Liver (tissue), 10 donors: ENCODE data around the gene PPOX. TPM values are rescaled to one million over a fixed set of nuclear protein-coding genes. Genes with fewer than 3 reads are reported as not detected.
A peak's percentile ranks its signal among the peaks of the same experiment; 100 is the strongest.

Source experiments
- DNase-seq: peaks from one replicate; pipeline ENCODE4 v3.0.0-alpha.2; 2017; ENCODE audit warnings: low spot score
- H3K27ac ChIP-seq, 2 donors: one replicate each; pipeline ENCODE4 v1.7.0; 2013; ENCODE audit warnings: inconsistent platforms in 2 of 2, low read length in 2 of 2, control low read depth in 1 of 2, low read depth in 1 of 2, mild to moderate bottlenecking in 1 of 2
- H3K27me3 ChIP-seq, 4 donors: one replicate each; pipeline versions ENCODE4 v1.6.1 to v1.7.0; 2013; ENCODE audit warnings: low read length in 3 of 4, inconsistent platforms in 1 of 4, mild to moderate bottlenecking in 1 of 4, moderate library complexity in 1 of 4; ENCODE audit not compliant: control insufficient read depth in 4 of 4, insufficient read depth in 4 of 4
- H3K36me3 ChIP-seq, 4 donors: one replicate each; pipeline versions ENCODE4 v1.6.1 to v1.7.0; 2013; ENCODE audit warnings: low read length in 3 of 4, mild to moderate bottlenecking in 3 of 4, low read depth in 1 of 4, moderate library complexity in 1 of 4; ENCODE audit not compliant: control insufficient read depth in 4 of 4, insufficient read depth in 3 of 4
- H3K4me1 ChIP-seq, 4 donors: one replicate each; pipeline versions ENCODE4 v1.6.1 to v1.7.0; 2013; ENCODE audit warnings: low read length in 3 of 4, mild to moderate bottlenecking in 3 of 4, moderate library complexity in 1 of 4; ENCODE audit not compliant: control insufficient read depth in 4 of 4, insufficient read depth in 4 of 4
- H3K4me3 ChIP-seq, 3 donors: one replicate each; pipeline versions ENCODE4 v1.6.1 to v1.7.0; 2013; ENCODE audit warnings: low read length in 3 of 3, control low read depth in 1 of 3, low read depth in 1 of 3, mild to moderate bottlenecking in 1 of 3
- H3K9ac ChIP-seq, 2 donors: one replicate each; pipeline ENCODE4 v1.7.0; 2013; ENCODE audit warnings: low read length in 2 of 2, mild to moderate bottlenecking in 2 of 2, moderate library complexity in 2 of 2, control low read depth in 1 of 2, low read depth in 1 of 2
- H3K9me3 ChIP-seq, 4 donors: one replicate each; pipeline versions ENCODE4 v1.6.1 to v1.7.0; 2013; ENCODE audit warnings: low read length in 3 of 4; ENCODE audit not compliant: control insufficient read depth in 4 of 4
- ATF3 ChIP-seq: IDR thresholded peaks from 2 replicates; pipeline ENCODE4 v1.6.1; 2016; ENCODE audit warnings: antibody characterized with exemption
- EGR1 ChIP-seq, 2 donors: IDR thresholded peaks; 2 replicates each; pipeline ENCODE4 v1.6.1; 2016 to 2018; ENCODE audit warnings: antibody characterized with exemption in 2 of 2, low read depth in 2 of 2
- FOXA1 ChIP-seq: IDR thresholded peaks from 2 replicates; pipeline ENCODE4 v1.6.1; 2016; ENCODE audit warnings: antibody characterized with exemption
- GABPA ChIP-seq, 2 donors: IDR thresholded peaks in 1 of 2; conservative IDR thresholded peaks in 1 of 2; 2 replicates each; pipeline ENCODE4 v1.6.1; 2016; ENCODE audit warnings: antibody characterized with exemption in 2 of 2, mild to moderate bottlenecking in 1 of 2, moderate library complexity in 1 of 2
- HNF4A ChIP-seq, 2 donors: conservative IDR thresholded peaks; 2 replicates each; pipeline ENCODE4 v1.6.1; 2016; ENCODE audit warnings: antibody characterized with exemption in 2 of 2, mild to moderate bottlenecking in 2 of 2
- HNF4G ChIP-seq: IDR thresholded peaks from 2 replicates; pipeline ENCODE4 v1.6.1; 2016; ENCODE audit warnings: antibody characterized with exemption
- JUND ChIP-seq, 2 donors: IDR thresholded peaks; 2 replicates each; pipeline ENCODE4 v1.6.1; 2016; ENCODE audit warnings: antibody characterized with exemption in 2 of 2
- MAX ChIP-seq: IDR thresholded peaks from 2 replicates; pipeline ENCODE4 v1.6.1; 2016; ENCODE audit warnings: antibody characterized with exemption
- NR2F2 ChIP-seq: IDR thresholded peaks from 2 replicates; pipeline ENCODE4 v1.6.1; 2016; ENCODE audit warnings: antibody characterized with exemption
- RAD21 ChIP-seq, 2 donors: IDR thresholded peaks; 2 replicates each; pipeline ENCODE4 v1.6.1; 2016; ENCODE audit warnings: antibody characterized with exemption in 2 of 2, mild to moderate bottlenecking in 2 of 2
- REST ChIP-seq: IDR thresholded peaks from 2 replicates; pipeline ENCODE4 v1.6.1; 2016; ENCODE audit warnings: antibody characterized with exemption, mild to moderate bottlenecking
- RXRA ChIP-seq, 2 donors: IDR thresholded peaks; 2 replicates each; pipeline ENCODE4 v1.6.1; 2017 to 2018; ENCODE audit warnings: antibody characterized with exemption in 2 of 2, mild to moderate bottlenecking in 1 of 2
- TAF1 ChIP-seq: conservative IDR thresholded peaks from 2 replicates; pipeline ENCODE4 v1.6.1; 2016; ENCODE audit warnings: antibody characterized with exemption, mild to moderate bottlenecking
- WGBS: extraction: QIAGEN DNeasy Blood & Tissue Kit; methylation state at CpG from one replicate; pipeline ENCODE4 v1.1.7; 2013; 5-methylcytosine and 5-hydroxymethylcytosine counted together
- polyA plus RNA-seq, 2 donors: library from polyadenylated mRNA; stranded (reverse) in 1 of 2; unstranded in 1 of 2; fragments of 200-250 nt in 1 of 2; fragments of >200 nt in 1 of 2; fragmentation: Nextera tagmentation in 1 of 2; extraction: Ambion mirVana in 1 of 2; gene quantifications; one replicate each; pipeline versions ENCODE4 v1.2.1 to v1.2.3, GENCODE V29; 2013 to 2015
- small RNA-seq: library from RNA; depleted of rRNA; stranded (forward); fragments of <200 nt; gene quantifications from one replicate; pipeline ENCODE3, GENCODE V24; 2014
- total RNA-seq, 2 donors: library from RNA; depleted of rRNA; stranded (reverse); fragments of >200 nt; gene quantifications; one replicate each; pipeline ENCODE4 v1.2.3, GENCODE V29; 2014
- donor health status: healthy.
- donor health status: healthy.
- donor health status: healthy.
- donor health status: healthy.
- donor health status: healthy.

Gene PPOX
- total and polyA plus RNA-seq, 4 donors, result 6.2 to 106 (median 7.9) TPM

DNA sequence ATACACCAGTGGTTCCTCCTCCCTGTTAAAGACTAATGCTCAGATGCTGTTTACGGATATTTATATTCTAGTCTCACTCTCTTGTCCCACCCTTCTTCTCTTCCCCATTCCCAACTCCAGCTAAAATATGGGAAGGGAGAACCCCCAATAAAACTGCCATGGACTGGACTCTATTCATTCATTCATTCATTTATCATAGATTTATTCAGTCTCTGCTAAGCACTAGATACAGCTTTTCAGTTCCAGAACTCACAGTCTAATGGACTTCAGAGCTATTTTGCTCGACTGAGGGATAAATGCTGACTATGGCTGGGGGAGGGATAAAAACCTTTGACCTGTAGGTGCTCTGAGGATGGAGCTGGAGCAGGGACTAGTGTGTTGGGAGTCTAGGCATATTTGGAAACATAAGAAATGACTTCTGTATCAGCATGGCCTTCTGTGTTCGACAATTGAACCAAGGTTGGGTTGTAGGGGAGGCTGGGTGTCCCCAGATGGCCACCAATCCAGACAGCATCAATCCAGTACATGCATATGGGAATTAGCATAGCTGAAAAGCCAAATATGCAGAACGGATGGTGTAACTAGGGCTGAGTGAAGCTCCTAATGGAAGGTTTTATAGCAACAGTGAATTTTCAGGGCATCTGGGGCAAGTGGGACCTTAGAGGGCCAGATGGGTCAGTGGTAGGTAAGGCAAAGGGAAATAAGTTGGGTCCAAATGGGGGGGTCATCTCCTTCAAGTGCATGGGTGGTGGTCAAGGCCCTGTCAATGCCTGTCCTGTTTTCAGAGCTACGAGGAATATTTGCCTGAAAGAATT is 53.1 kb downstream of the PPOX start (continued):
- TF ChIP-seq RXRA (IDR thresholded peaks at IDR 0.05), result peak; percentile 26 to 56

GRCh38 chr1:161220002-161220401 is 53.8 kb downstream of the PPOX start:
- peaks cover 9 to 45% (median 25%) of the 10 kb centered on the region in 4 donors for H3K4me1 ChIP-seq
- no peaks in the 10 kb centered on the region for H3K9me3 ChIP-seq
- H3K27me3 ChIP-seq, result no peaks in the 10 kb centered on the region
- WGBS, result 38% methylated on average over 5 of the region's 5 CpGs
- no peak overlapping the region for H3K4me3 ChIP-seq
- H3K36me3 ChIP-seq, result peaks cover 0 to 6% (median 0%) of the 10 kb centered on the region in 4 donors
- no peak overlapping the region for H3K9ac ChIP-seq
- TF ChIP-seq RAD21 (IDR thresholded peaks at IDR 0.05) (no peak), FOXA1 (no peak), GABPA (IDR thresholded peaks at IDR 0.05 in 1 of 2, conservative IDR thresholded peaks at IDR 0.05 in 1 of 2) (no peak), TAF1 (no peak), EGR1 (IDR thresholded peaks at IDR 0.05; ENCODE audit: low read depth in 2 of 2) (no peak), MAX (no peak), REST (no peak), JUND (IDR thresholded peaks at IDR 0.05) (no peak), NR2F2 (no peak), HNF4A (conservative IDR thresholded peaks at IDR 0.05) (no peak), HNF4G (no peak), ATF3 (no peak)
- DNase-seq, result no peak
- peak overlapping the region; percentile 86 to 100 for H3K27ac ChIP-seq

Small RNAs within 50 kb of the gene (small RNA-seq; reads per million reads assigned to genes)
- gene RF01225, result not detected

Other genes starting within 250 kb of the PPOX start
- under 1 TPM in 1 of 2 donors, not detected in 1; 0.50 TPM for gene ITLN2, start 211.6 kb upstream of the PPOX start, total RNA-seq
- gene ITLN2, start 211.6 kb upstream of the PPOX start, polyA plus RNA-seq, result under 1 TPM in 1 of 2 donors, not detected in 1; 0.12 TPM
- gene F11R, start 145.3 kb upstream of the PPOX start, total RNA-seq, result 10 to 100 TPM; 45.9 to 80.4 TPM
- gene F11R, start 145.3 kb upstream of the PPOX start, polyA plus RNA-seq, result 10 to 100 TPM; 25.8 to 45.3 TPM
- gene TSTD1, start 127.5 kb upstream of the PPOX start, total RNA-seq, result 10 to 100 TPM; 10.9 to 23.6 TPM
- 10 to 100 TPM; 45.9 to 67.5 TPM for gene TSTD1, start 127.5 kb upstream of the PPOX start, polyA plus RNA-seq
- 10 to 100 TPM; 29.8 to 43.5 TPM for gene USF1, start 120.4 kb upstream of the PPOX start, total RNA-seq
- gene USF1, start 120.4 kb upstream of the PPOX start, polyA plus RNA-seq, result 10 to 100 TPM; 19.2 to 24.5 TPM
- 1 to 10 TPM; 6.6 to 8.9 TPM for gene ARHGAP30, start 96.5 kb upstream of the PPOX start, total RNA-seq
- gene ARHGAP30, start 96.5 kb upstream of the PPOX start, polyA plus RNA-seq, result 1 to 10 TPM; 1.2 to 3.5 TPM
- gene NECTIN4, start 76.9 kb upstream of the PPOX start, total RNA-seq, result not detected
- under 1 TPM in 1 of 2 donors, not detected in 1; 0.01 TPM for gene NECTIN4, start 76.9 kb upstream of the PPOX start, polyA plus RNA-seq
- 1 to 10 TPM; 1.9 to 2.8 TPM for gene KLHDC9, start 68.1 kb upstream of the PPOX start, total RNA-seq
- 1 to 10 TPM; 2.4 to 3.3 TPM for gene KLHDC9, start 68.1 kb upstream of the PPOX start, polyA plus RNA-seq
- gene PFDN2, start 48.4 kb upstream of the PPOX start, total RNA-seq, result 10 to 100 TPM; 12.4 to 19.3 TPM
- 10 to 100 TPM; 48.7 to 61.9 TPM for gene PFDN2, start 48.4 kb upstream of the PPOX start, polyA plus RNA-seq
- 10 to 100 TPM; 17.8 to 37.2 TPM for gene NIT1, start 48.3 kb upstream of the PPOX start, total RNA-seq
- 10 to 100 TPM; 41.4 to 45.8 TPM for gene NIT1, start 48.3 kb upstream of the PPOX start, polyA plus RNA-seq
- 10 to 100 TPM; 13.8 to 16.7 TPM for gene DEDD, start 33.8 kb upstream of the PPOX start, total RNA-seq
- gene DEDD, start 33.8 kb upstream of the PPOX start, polyA plus RNA-seq, result 10 to 100 TPM; 15.2 to 17.7 TPM
- 10 to 100 TPM; 34.2 to 44.1 TPM for gene UFC1, start 12.4 kb upstream of the PPOX start, total RNA-seq
- gene UFC1, start 12.4 kb upstream of the PPOX start, polyA plus RNA-seq, result 10 to 100 TPM; 42.5 to 47.5 TPM
- 1 to 10 TPM; 7.2 to 9.0 TPM for gene USP21, start 6.9 kb upstream of the PPOX start, total RNA-seq
- 1 to 10 TPM; 4.1 to 5.8 TPM for gene USP21, start 6.9 kb upstream of the PPOX start, polyA plus RNA-seq
- gene B4GALT3, start 11.1 kb downstream of the PPOX start, total RNA-seq, result 10 to 100 TPM; 13.1 to 23.8 TPM
- gene B4GALT3, start 11.1 kb downstream of the PPOX start, polyA plus RNA-seq, result 10 to 100 TPM; 14.0 to 15.4 TPM
- gene ADAMTS4, start 32.6 kb downstream of the PPOX start, total RNA-seq, result 1 to 10 TPM in 1 of 2 donors, under 1 TPM in 1; 0.28 to 2.2 TPM
- gene ADAMTS4, start 32.6 kb downstream of the PPOX start, polyA plus RNA-seq, result under 1 TPM; 0.21 to 0.48 TPM
- 100 to 1,000 TPM; 105 to 167 TPM for gene NDUFS2, start 35.9 kb downstream of the PPOX start, total RNA-seq
- 100 to 1,000 TPM in 1 of 2 donors, 10 to 100 TPM in 1; 93.3 to 135 TPM for gene NDUFS2, start 35.9 kb downstream of the PPOX start, polyA plus RNA-seq
- 10 to 100 TPM; 25.4 to 32.6 TPM for gene FCER1G, start 48.9 kb downstream of the PPOX start, total RNA-seq
- gene FCER1G, start 48.9 kb downstream of the PPOX start, polyA plus RNA-seq, result 10 to 100 TPM; 46.1 to 77.1 TPM
- 1,000 to 10,000 TPM; 5,041 to 8,644 TPM for gene APOA2, start 57.2 kb downstream of the PPOX start, total RNA-seq
- gene APOA2, start 57.2 kb downstream of the PPOX start, polyA plus RNA-seq, result over 10,000 TPM; 12,638 to 30,612 TPM
- 1 to 10 TPM; 6.7 to 7.4 TPM for gene TOMM40L, start 59.6 kb downstream of the PPOX start, total RNA-seq
- 10 to 100 TPM; 10.4 to 10.5 TPM for gene TOMM40L, start 59.6 kb downstream of the PPOX start, polyA plus RNA-seq
- gene NR1I3, start 71.8 kb downstream of the PPOX start, total RNA-seq, result 10 to 100 TPM; 10.4 to 52.3 TPM
- 100 to 1,000 TPM in 1 of 2 donors, 10 to 100 TPM in 1; 43.0 to 128 TPM for gene NR1I3, start 71.8 kb downstream of the PPOX start, polyA plus RNA-seq
- 1 to 10 TPM; 5.9 to 8.7 TPM for gene PCP4L1, start 92.3 kb downstream of the PPOX start, total RNA-seq
- gene PCP4L1, start 92.3 kb downstream of the PPOX start, polyA plus RNA-seq, result 1 to 10 TPM; 1.1 to 4.1 TPM
- 1 to 10 TPM in 1 of 2 donors, under 1 TPM in 1; 0.37 to 1.0 TPM for gene MPZ, start 143.5 kb downstream of the PPOX start, total RNA-seq
- 1 to 10 TPM in 1 of 2 donors, under 1 TPM in 1; 0.97 to 7.4 TPM for gene MPZ, start 143.5 kb downstream of the PPOX start, polyA plus RNA-seq
- 100 to 1,000 TPM in 1 of 2 donors, 10 to 100 TPM in 1; 44.3 to 116 TPM for gene SDHC, start 148.0 kb downstream of the PPOX start, total RNA-seq
- 100 to 1,000 TPM in 1 of 2 donors, 10 to 100 TPM in 1; 77.7 to 247 TPM for gene SDHC, start 148.0 kb downstream of the PPOX start, polyA plus RNA-seq
- not detected for gene CFAP126, start 201.4 kb downstream of the PPOX start, total RNA-seq
- gene CFAP126, start 201.4 kb downstream of the PPOX start, polyA plus RNA-seq, result not detected